ENCODE measurements around the gene OPRL1. TPM values are rescaled to one million over a fixed set of nuclear protein-coding genes. Genes with fewer than 3 reads are reported as not detected.

OPRL1 gene
- total and polyA plus RNA-seq, 2 of the 8 experiments (the other 6 are each of a cell fraction or from before 2014, with no cell fraction given) = 0.63 to 0.98 TPM

DNA sequence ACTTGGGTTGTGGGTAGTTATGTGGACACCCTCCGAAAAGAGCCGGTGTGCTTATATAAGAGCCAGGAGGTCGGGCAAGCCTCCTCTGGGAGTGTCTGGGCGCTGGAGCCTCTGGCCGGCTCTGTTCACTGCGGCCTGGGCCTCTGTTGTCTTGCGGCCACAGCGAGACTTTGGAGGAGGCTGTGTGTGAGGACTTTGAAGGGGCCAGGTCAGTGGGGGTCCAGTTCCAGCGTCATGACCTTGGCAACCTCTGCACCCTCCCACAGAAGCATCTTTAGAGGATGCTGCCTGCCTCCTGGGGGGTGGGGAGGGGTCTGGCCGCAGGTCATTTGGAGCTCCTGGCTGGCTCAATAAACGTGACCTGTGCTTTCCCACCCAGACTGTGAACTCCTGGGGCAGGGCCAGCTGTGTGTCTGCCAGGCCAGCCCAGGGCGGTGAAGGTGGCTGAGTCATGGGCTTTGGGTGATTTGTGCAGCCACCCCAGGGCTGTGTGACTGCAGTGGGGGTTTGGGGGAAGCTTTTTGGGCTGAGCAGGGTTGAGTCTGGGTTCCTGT lies 15.7 kb upstream of the OPRL1 start (continued):
- TF ChIP-seq, protein P1, sequence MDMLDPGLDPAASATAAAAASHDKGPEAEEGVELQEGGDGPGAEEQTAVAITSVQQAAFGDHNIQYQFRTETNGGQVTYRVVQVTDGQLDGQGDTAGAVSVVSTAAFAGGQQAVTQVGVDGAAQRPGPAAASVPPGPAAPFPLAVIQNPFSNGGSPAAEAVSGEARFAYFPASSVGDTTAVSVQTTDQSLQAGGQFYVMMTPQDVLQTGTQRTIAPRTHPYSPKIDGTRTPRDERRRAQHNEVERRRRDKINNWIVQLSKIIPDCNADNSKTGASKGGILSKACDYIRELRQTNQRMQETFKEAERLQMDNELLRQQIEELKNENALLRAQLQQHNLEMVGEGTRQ (IDR thresholded peaks at IDR 0.05; ENCODE audit: low read length) = no peak
- TF ChIP-seq ZNF274 (IDR thresholded peaks at IDR 0.05; ENCODE audit: borderline replicate concordance, extremely low read depth, low read length) = no peak
- no peak for TF ChIP-seq KDM4A (IDR thresholded peaks at IDR 0.05; ENCODE audit: low read depth, low read length, severe bottlenecking)
- no peak for TF ChIP-seq CEBPB (IDR thresholded peaks at IDR 0.05; ENCODE audit: low read depth, low read length)
